COLO668 (cell line): ENCODE data around the gene NR0B2.
"Not testable (repeated sequence)": the region's sequence is repeated elsewhere in the genome, so short reads cannot be mapped to it uniquely, and the experiment has no call there.

Experiments used
- DNase-seq: peaks from one replicate; lab custom pipeline; 2025; ENCODE audit not compliant: unreplicated experiment; lab: John Stamatoyannopoulos, UW

Gene NR0B2

GRCh38 chr1:26913754-26914619, at the start of gene NR0B2:
Gene NR0B2 (minus strand): TSS chr1:26913975. CDS start chr1:26913940, 35 bp downstream.
- DNase-seq: peak; percentile 100

- DNase-seq: no peak
Observed at GRCh38 chr1:26961826-26962225, 48.1 kb upstream of the NR0B2 start.

- no peak for DNase-seq
Observed at GRCh38 chr1:26960625-26960966, 46.8 kb upstream of the NR0B2 start.

- DNase-seq: peak; percentile 99
Observed at GRCh38 chr1:26959722-26960624, 46.2 kb upstream of the NR0B2 start, which contains the start of gene KDF1. Gene KDF1 (minus strand): TSS chr1:26960468. CDS start chr1:26952380, 8,088 bp downstream.

GRCh38 chr1:26959270-26959669, 45.5 kb upstream of the NR0B2 start:
- no peak for DNase-seq

GRCh38 chr1:26957306-26957705, 43.5 kb upstream of the NR0B2 start:
- DNase-seq: no peak

- no peak for DNase-seq
Observed at GRCh38 chr1:26956321-26956720, 42.5 kb upstream of the NR0B2 start.

GRCh38 chr1:26953374-26953773, 39.6 kb upstream of the NR0B2 start:
- no peak for DNase-seq

- DNase-seq: no peak
Observed at GRCh38 chr1:26951821-26952497, 38.2 kb upstream of the NR0B2 start.

GRCh38 chr1:26951216-26951615, 37.4 kb upstream of the NR0B2 start:
- DNase-seq: no peak

- no peak for DNase-seq
Observed at GRCh38 chr1:26950602-26951001, 36.8 kb upstream of the NR0B2 start.

- DNase-seq: peak; percentile 39
Observed at GRCh38 chr1:26949926-26950319, 36.1 kb upstream of the NR0B2 start.

GRCh38 chr1:26949266-26949925, 35.6 kb upstream of the NR0B2 start:
- DNase-seq: no peak

- DNase-seq: not testable (repeated sequence)
Observed at GRCh38 chr1:26948725-26949057, 34.9 kb upstream of the NR0B2 start.

- DNase-seq: no peak
Observed at GRCh38 chr1:26946270-26946669, 32.5 kb upstream of the NR0B2 start.

- no peak for DNase-seq
Observed at GRCh38 chr1:26945728-26946127, 32.0 kb upstream of the NR0B2 start.

GRCh38 chr1:26945138-26945537, 31.4 kb upstream of the NR0B2 start:
- DNase-seq: no peak

- DNase-seq: no peak
Observed at GRCh38 chr1:26942656-26943055, 28.9 kb upstream of the NR0B2 start.

- no peak for DNase-seq
Observed at GRCh38 chr1:26941311-26941710, 27.5 kb upstream of the NR0B2 start.

- DNase-seq: no peak
Observed at GRCh38 chr1:26938659-26939025, 24.9 kb upstream of the NR0B2 start.
